Measurements from ENCODE around the gene PTGDS.

Gene PTGDS

GRCh38 chr9:136946228-136947027 is 30.9 kb upstream of the PTGDS start:
- DNase-seq: no peak

GRCh38 chr9:136947028-136947891 is 30.0 kb upstream of the PTGDS start:
- no peak for DNase-seq

- peak; percentile 32 for DNase-seq
Observed at GRCh38 chr9:136947955-136948510, 29.3 kb upstream of the PTGDS start.

GRCh38 chr9:136949239-136949816 is 28.0 kb upstream of the PTGDS start:
- no peak for DNase-seq

- DNase-seq: peak; percentile 75
Observed at GRCh38 chr9:136949817-136950655, 27.3 kb upstream of the PTGDS start.

GRCh38 chr9:136950656-136951276 is 26.5 kb upstream of the PTGDS start:
- DNase-seq: no peak

GRCh38 chr9:136951541-136952320 is 25.6 kb upstream of the PTGDS start, which contains the start of gene LCN12:
Gene LCN12, plus strand, starts transcription at chr9:136952273. Its CDS starts 55 bp downstream, at chr9:136952328.
- DNase-seq: no peak

- DNase-seq: no peak
Observed at GRCh38 chr9:136952321-136952850, 24.9 kb upstream of the PTGDS start.

GRCh38 chr9:136952876-136953770 is 24.2 kb upstream of the PTGDS start:
- no peak for DNase-seq

- DNase-seq: no peak
Observed at GRCh38 chr9:136953771-136954269, 23.5 kb upstream of the PTGDS start.

- DNase-seq: no peak
Observed at GRCh38 chr9:136954270-136955083, 22.8 kb upstream of the PTGDS start.

GRCh38 chr9:136955202-136955942 is 21.9 kb upstream of the PTGDS start:
- no peak for DNase-seq

GRCh38 chr9:136955943-136956335 is 21.4 kb upstream of the PTGDS start:
- DNase-seq: no peak

GRCh38 chr9:136956604-136957003 is 20.7 kb upstream of the PTGDS start:
- DNase-seq: no peak

- DNase-seq: no peak
Observed at GRCh38 chr9:136957461-136957860, 19.8 kb upstream of the PTGDS start.

- DNase-seq: no peak
Observed at GRCh38 chr9:136957901-136958300, 19.4 kb upstream of the PTGDS start.

- no peak for DNase-seq
Observed at GRCh38 chr9:136958473-136958872, 18.8 kb upstream of the PTGDS start.

Data from fibroblast of skin of scalp (primary cell).